ENCODE results near the gene BIVM.

- TF ChIP-seq CTCF (IDR thresholded peaks at IDR 0.05) (no peak), POLR2A (IDR thresholded peaks at IDR 0.05) (no peak)
These were observed 40.5 kb downstream of the BIVM start for GRCh38 chr13:102839462-102839861.
